ENCODE results near the gene CAPN14. TPM values are rescaled to one million over a fixed set of nuclear protein-coding genes. Genes with fewer than 3 reads are reported as not detected.

CAPN14 gene
- polyA plus RNA-seq, 1 of the 3 experiments (the other 2 are of a cell fraction): 0.08 TPM

GRCh38 chr2:31254237-31255203, 37.2 kb upstream of the CAPN14 start:
- Histone ChIP-seq H3F3A (replicated peaks; ENCODE audit: insufficient read depth) (no peaks in the 10 kb centered on the region), H3K36me3 (replicated peaks in 1 of 2; ENCODE audit: control insufficient read depth in 1 of 2, insufficient read depth in 2 of 2, low read length in 1 of 2) (peaks cover 27 to 63% of the 10 kb centered on the region in 2 experiments), H3K79me2 (ENCODE audit: insufficient read depth) (no peaks in the 10 kb centered on the region), H3K9me3 (no peaks in the 10 kb centered on the region), H3K4me3 (ENCODE audit: low read depth in 2 of 2, low read length in 1 of 2) (no peak overlapping the region), H3K9ac (no peak overlapping the region), H3K4me2 (no peak overlapping the region), H4K20me1 (ENCODE audit: insufficient read depth) (no peaks in the 10 kb centered on the region), H3K4me1 (ENCODE audit: control insufficient read depth in 1 of 2, insufficient read depth in 2 of 2, low read depth in 1 of 2, low read length in 1 of 2) (peaks cover 0 to 4% of the 10 kb centered on the region in 2 experiments; a peak in 1 of 4 replicates), H3K27ac (ENCODE audit: low read depth in 2 of 2, low read length in 1 of 2) (no peak overlapping the region), H2AFZ (ENCODE audit: low read depth) (no peak overlapping the region), H3K27me3 (ENCODE audit: insufficient read depth) (no peaks in the 10 kb centered on the region), H3K9me2 (no peaks in the 10 kb centered on the region)
- ChIA-PET CTCF (interaction anchor here (2.0 kb wide), 1 partner anchor 15 kb away, joined by 6 read pairs; no protein-coding TSS in a partner anchor), POLR2A (no interaction called here)
- no peak for TF ChIP-seq CHD2 (IDR thresholded peaks at IDR 0.05; ENCODE audit: low read length, partially characterized antibody)
- no peak for TF ChIP-seq SIN3A (IDR thresholded peaks at IDR 0.05; ENCODE audit: borderline replicate concordance, low read depth, low read length)
- TF ChIP-seq MXI1 (IDR thresholded peaks at IDR 0.05; ENCODE audit: low read depth, low read length): no peak
- TF ChIP-seq CTCF (IDR thresholded peaks at IDR 0.05): no peak
- TF ChIP-seq GABPA (IDR thresholded peaks at IDR 0.05; ENCODE audit: low read depth): no peak
- no peak for TF ChIP-seq RCOR1 (IDR thresholded peaks at IDR 0.05; ENCODE audit: low read length)
- TF ChIP-seq REST (IDR thresholded peaks at IDR 0.05; ENCODE audit: low read depth, low read length): no peak
- TF ChIP-seq RXRA (IDR thresholded peaks at IDR 0.05; ENCODE audit: borderline replicate concordance, low read depth): no peak
- TF ChIP-seq RAD21 (IDR thresholded peaks at IDR 0.05; ENCODE audit: low read length): no peak
- TF ChIP-seq FOXJ3 (CRISPR knock-in tag; IDR thresholded peaks at IDR 0.05): no peak
- no peak for TF ChIP-seq USF1 (IDR thresholded peaks at IDR 0.05; ENCODE audit: borderline replicate concordance, low read depth)
- TF ChIP-seq POLR2AphosphoS5 (IDR thresholded peaks at IDR 0.05; ENCODE audit: low read depth, low read length): no peak
- no peak for TF ChIP-seq ELF1 (IDR thresholded peaks at IDR 0.05)
- no peak for TF ChIP-seq MAX (IDR thresholded peaks at IDR 0.05; ENCODE audit: low read depth)
- no peak for TF ChIP-seq NRF1 (IDR thresholded peaks at IDR 0.05; ENCODE audit: low read depth, low read length)
- no peak for TF ChIP-seq FOXM1 (IDR thresholded peaks at IDR 0.05; ENCODE audit: low read depth)
- TF ChIP-seq MEF2A (IDR thresholded peaks at IDR 0.05; ENCODE audit: borderline replicate concordance, low read depth): no peak
- TF ChIP-seq FOSL2 (IDR thresholded peaks at IDR 0.05; ENCODE audit: borderline replicate concordance, low read depth): no peak
- TF ChIP-seq TCF12 (IDR thresholded peaks at IDR 0.05): no peak
- DNase-seq: no peak
- 92% methylated on average over 19 of the region's 19 CpGs for WGBS (ENCODE audit: low lambda C conversion rate)
